ENCODE measurements around the gene WDR6.

- TF ChIP-seq CTCF (IDR thresholded peaks at IDR 0.05 in 2 of 3, conservative IDR thresholded peaks at IDR 0.05 in 1 of 3; ENCODE audit: borderline replicate concordance in 1 of 3, insufficient read depth in 1 of 3, low read depth in 2 of 3, low read length in 2 of 3) (no peak), SP1 (IDR thresholded peaks at IDR 0.05; ENCODE audit: low read depth) (no peak), POLR2A (IDR thresholded peaks at IDR 0.05; ENCODE audit: borderline replicate concordance, extremely low read depth, insufficient read depth, insufficient read length) (no peak)
Measured at GRCh38 chr3:48960841-48961413, 46.3 kb upstream of the WDR6 start.
